PFSK-1 (cell line): ENCODE results near the gene SPTB.

Experiments used
- POLR2AphosphoS5 ChIP-seq: IDR thresholded peaks from 2 replicates; pipeline ENCODE4 v1.6.1; 2012; ENCODE audit warnings: low read depth, mild to moderate bottlenecking, control low read depth, low read length, moderate library complexity
- REST ChIP-seq, 2 experiments: IDR thresholded peaks; 2 replicates each; pipeline versions ENCODE4 v1.6.1 to v1.8.0; 2011 to 2012; ENCODE audit warnings: low read depth in 2 of 2, low read length in 2 of 2, control low read depth in 1 of 2, inconsistent platforms in 1 of 2, mild to moderate bottlenecking in 1 of 2, moderate library complexity in 1 of 2; ENCODE audit not compliant: insufficient read depth in 1 of 2
- TAF1 ChIP-seq: IDR thresholded peaks from 2 replicates; pipeline ENCODE4 v1.6.1; 2012; ENCODE audit warnings: low read length, control low read depth, borderline replicate concordance; ENCODE audit not compliant: insufficient read depth

DNA sequence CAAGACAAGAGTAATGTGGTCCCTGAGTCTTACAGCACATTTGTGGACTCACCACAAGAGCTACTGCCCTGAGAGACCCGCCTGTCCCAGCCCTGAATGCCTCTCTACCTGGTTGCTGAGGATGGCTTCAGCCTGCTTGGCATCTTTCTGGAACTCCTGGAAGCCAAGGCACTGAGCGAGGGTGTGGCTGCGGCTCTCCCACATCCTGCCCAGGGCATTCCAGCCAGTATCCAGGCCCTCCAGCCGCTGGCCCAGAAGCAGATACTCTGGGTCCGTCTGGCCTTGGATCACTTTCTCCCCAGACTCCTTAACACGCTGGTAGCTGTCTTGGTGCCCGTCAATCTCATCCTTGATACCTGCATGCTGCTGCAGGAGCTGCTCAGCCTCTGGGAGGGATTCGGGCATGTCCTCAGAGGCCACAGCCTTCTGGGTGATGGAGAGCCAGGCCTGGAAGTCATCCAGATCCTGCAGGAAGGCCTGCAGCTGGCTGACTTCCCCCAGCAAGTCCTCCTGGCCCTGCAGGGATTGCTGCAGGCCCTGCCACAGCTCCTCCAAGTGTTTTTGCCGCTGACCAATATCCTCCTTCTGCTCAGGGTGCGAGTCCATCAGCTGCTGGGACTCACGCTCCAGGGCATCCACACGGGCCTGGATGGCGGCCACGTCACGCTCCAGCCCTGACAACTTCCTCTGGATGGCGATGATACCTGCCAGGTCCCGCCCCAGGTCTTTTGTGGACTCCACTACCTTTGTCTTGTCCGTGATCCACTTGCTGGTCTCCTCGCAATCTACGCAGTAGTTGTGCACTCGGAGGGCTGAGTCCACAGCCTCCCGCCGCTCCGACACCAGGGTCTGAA is 93.2 kb downstream of the SPTB start:
- no peak for TF ChIP-seq TAF1
- no peak for TF ChIP-seq POLR2AphosphoS5
- no peak for TF ChIP-seq REST (IDR thresholded peaks at IDR 0.05; ENCODE audit: insufficient read depth in 1 of 2, low read depth in 2 of 2, low read length in 2 of 2)
